Kidney (tissue), 14 donors: ENCODE data around the gene CDO1. TPM values are rescaled to one million over a fixed set of nuclear protein-coding genes. Genes with fewer than 3 reads are reported as not detected.

Source experiments
- DNase-seq, 5 donors: peaks; one replicate each; pipeline ENCODE4 v3.0.0-alpha.2; 2013 to 2020
- FAIRE-seq: peaks from 2 replicates; lab custom pipeline; 2012; peaks lifted over from hg19 to GRCh38; lab: Jason Lieb, UNC
- H3K27ac ChIP-seq, 2 donors: one replicate each; pipeline ENCODE4 v1.7.0; 2013; ENCODE audit warnings: low read depth in 2 of 2, low read length in 2 of 2, inconsistent platforms in 1 of 2
- H3K27me3 ChIP-seq: one replicate; pipeline ENCODE4 v1.7.1; 2013; ENCODE audit warnings: low read length, inconsistent platforms; ENCODE audit not compliant: control insufficient read depth, insufficient read depth
- H3K36me3 ChIP-seq, 3 donors: one replicate each; pipeline versions ENCODE4 v1.7.0 to v1.7.1; 2013; ENCODE audit warnings: low read length in 3 of 3, control low read depth in 1 of 3, inconsistent platforms in 1 of 3; ENCODE audit not compliant: insufficient read depth in 3 of 3, control insufficient read depth in 2 of 3
- H3K4me1 ChIP-seq, 3 donors: one replicate each; pipeline versions ENCODE4 v1.7.0 to v1.7.1; 2013; ENCODE audit warnings: low read length in 3 of 3, inconsistent platforms in 1 of 3, low read depth in 1 of 3; ENCODE audit not compliant: control insufficient read depth in 2 of 3, insufficient read depth in 2 of 3
- H3K4me3 ChIP-seq, 3 donors: one replicate each; pipeline versions ENCODE4 v1.7.0 to v1.8.1; 2013; ENCODE audit warnings: low read length in 3 of 3, control low read depth in 1 of 3, inconsistent platforms in 1 of 3
- H3K9ac ChIP-seq, 3 donors: one replicate each; pipeline versions ENCODE4 v1.7.0 to v1.7.1; 2013; ENCODE audit warnings: low read length in 3 of 3, control low read depth in 1 of 3, inconsistent platforms in 1 of 3
- H3K9me3 ChIP-seq, 3 donors: one replicate each; pipeline versions ENCODE4 v1.7.0 to v1.7.1; 2013; ENCODE audit warnings: low read length in 3 of 3, control low read depth in 1 of 3, inconsistent platforms in 1 of 3; ENCODE audit not compliant: control insufficient read depth in 2 of 3, insufficient read depth in 1 of 3
- CTCF ChIP-seq: IDR thresholded peaks from 3 replicates; pipeline ENCODE4 v1.5.1; 2012; ENCODE audit warnings: mild to moderate bottlenecking, moderate library complexity, borderline replicate concordance; ENCODE audit not compliant: insufficient read depth; ENCODE audit errors: extremely low read depth
- intact Hi-C: fragments of 100-400 bp; cut with DNase I; formaldehyde crosslinking; loops from one replicate; pipeline ENCODE4 v1.11.1; 2022
- polyA plus RNA-seq: library from polyadenylated mRNA; stranded (reverse); fragments of 350-450 nt; fragmentation: Illumina TruSeq; extraction: RNeasy Lipid Tissue Mini Kit (QIAGEN cat#74804); gene quantifications from one replicate; pipeline ENCODE4 v1.2.3, GENCODE V29; 2014; ENCODE audit warnings: low read depth, low replicate concordance; ENCODE audit not compliant: insufficient read depth
- total RNA-seq: library from RNA; stranded (reverse); fragmentation: NEBNext Ultra II Directional; extraction: Animal tissue kit (Norgen Biotek cat#: 25700); gene quantifications from one replicate; pipeline ENCODE4 v1.2.1, GENCODE V29; 2021
- donor health status: control.
- donor health status: control.
- donor health status: control.
- donor health status: control.
- donor health status: control.
- donor health status: DM: yes; HTN: yes; CAD: no.
- donor health status: Normal renal cell carcinoma (clear cell type).

Gene CDO1
- total and polyA plus RNA-seq, 2 donors from 2014 or later = 1.7 to 3.0 TPM

GRCh38 chr5:115815006-115815692 is 1.3 kb downstream of the CDO1 start:
- Histone ChIP-seq H3K9me3 (no peaks in the 10 kb centered on the region), H3K4me1 (peaks cover 0 to 12% (median 0%) of the 10 kb centered on the region in 3 donors), H3K27ac (no peak overlapping the region), H3K36me3 (no peaks in the 10 kb centered on the region), H3K4me3 (peak overlapping the region; percentile 3 to 86 (median 62)), H3K9ac (peak overlapping the region in 1 of 3 donors; percentile 80), H3K27me3 (no peaks in the 10 kb centered on the region)
- DNase-seq (peak in 3 of 5 donors; percentile 18 to 63 (median 46)), FAIRE-seq (no peak)
- intact Hi-C loops = no loop called here
- no peak for TF ChIP-seq CTCF

- TF ChIP-seq CTCF = no peak
- Histone ChIP-seq H3K27ac (no peak overlapping the region), H3K9ac (no peak overlapping the region), H3K36me3 (no peaks in the 10 kb centered on the region), H3K9me3 (no peaks in the 10 kb centered on the region), H3K27me3 (no peaks in the 10 kb centered on the region), H3K4me1 (peaks cover 0 to 12% (median 0%) of the 10 kb centered on the region in 3 donors), H3K4me3 (no peak overlapping the region)
- no peak for DNase-seq
- no peak for FAIRE-seq
- intact Hi-C loops = no loop called here
Measured at GRCh38 chr5:115813719-115814118, 2.7 kb downstream of the CDO1 start.

- DNase-seq (no peak), FAIRE-seq (no peak)
- TF ChIP-seq CTCF = no peak
- no peak overlapping the region for H3K4me3 ChIP-seq
- H3K9me3 ChIP-seq = no peaks in the 10 kb centered on the region
- no peaks in the 10 kb centered on the region for H3K27me3 ChIP-seq
- peaks cover 0 to 12% (median 0%) of the 10 kb centered on the region in 3 donors for H3K4me1 ChIP-seq
- intact Hi-C loops = no loop called here
- no peak overlapping the region for H3K27ac ChIP-seq
- H3K36me3 ChIP-seq = no peaks in the 10 kb centered on the region
- H3K9ac ChIP-seq = no peak overlapping the region
Measured at GRCh38 chr5:115812372-115812771, 4.1 kb downstream of the CDO1 start.
